Measurements from ENCODE around the gene CKS1B.

The CKS1B gene

GRCh38 chr1:154988058-154988954, 13.8 kb downstream of the CKS1B start:
- DNase-seq, result no peak

DNA sequence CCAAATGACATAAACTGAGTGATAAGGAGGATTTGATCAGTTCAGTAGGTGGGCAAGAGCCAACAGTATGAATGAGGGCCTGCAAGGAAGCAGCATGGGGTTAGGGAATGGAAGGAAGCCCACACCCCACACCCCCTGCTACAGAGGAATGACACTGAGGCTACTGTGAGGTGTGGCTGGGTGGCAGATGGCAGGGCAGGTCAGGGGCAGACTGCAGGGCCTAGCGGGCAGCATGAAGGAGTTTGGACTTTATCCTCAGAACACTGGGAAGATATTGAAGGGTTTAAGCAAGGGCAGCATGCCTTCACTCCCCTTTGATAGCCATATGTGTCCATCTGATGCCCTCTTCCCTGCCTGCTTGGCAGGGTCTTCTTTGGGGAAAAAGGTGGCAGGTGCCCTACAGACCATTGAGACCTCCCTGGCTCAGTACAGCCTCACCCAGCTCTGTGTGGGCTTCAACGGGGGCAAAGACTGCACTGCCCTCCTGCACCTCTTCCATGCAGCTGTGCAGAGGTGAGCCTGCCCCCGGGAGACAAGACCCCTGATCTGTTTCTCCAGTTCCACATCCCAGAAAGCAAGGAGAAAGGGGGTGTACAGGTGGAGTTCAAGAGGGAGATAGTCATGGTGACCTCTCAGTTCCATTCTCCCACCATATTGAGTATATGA, 14.8 kb downstream of the CKS1B start:
- DNase-seq, result no peak

DNA sequence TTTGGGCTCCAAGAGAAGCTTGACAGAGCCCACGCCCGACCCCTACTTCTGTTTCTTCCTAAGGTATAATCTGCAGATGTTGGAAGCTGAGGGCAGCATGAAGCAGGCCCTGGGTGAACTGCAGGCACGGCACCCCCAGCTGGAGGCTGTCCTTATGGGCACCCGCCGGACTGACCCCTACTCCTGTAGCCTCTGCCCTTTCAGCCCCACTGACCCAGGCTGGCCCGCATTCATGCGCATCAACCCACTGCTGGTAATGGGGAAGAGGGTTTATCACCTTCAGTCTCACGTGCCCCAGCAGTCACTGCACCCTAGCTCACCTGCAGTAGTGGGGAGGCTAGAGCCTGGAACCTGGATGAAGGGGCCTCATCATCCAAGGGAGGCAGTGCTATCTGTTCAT, 15.8 kb downstream of the CKS1B start:
- DNase-seq, result no peak

DNA sequence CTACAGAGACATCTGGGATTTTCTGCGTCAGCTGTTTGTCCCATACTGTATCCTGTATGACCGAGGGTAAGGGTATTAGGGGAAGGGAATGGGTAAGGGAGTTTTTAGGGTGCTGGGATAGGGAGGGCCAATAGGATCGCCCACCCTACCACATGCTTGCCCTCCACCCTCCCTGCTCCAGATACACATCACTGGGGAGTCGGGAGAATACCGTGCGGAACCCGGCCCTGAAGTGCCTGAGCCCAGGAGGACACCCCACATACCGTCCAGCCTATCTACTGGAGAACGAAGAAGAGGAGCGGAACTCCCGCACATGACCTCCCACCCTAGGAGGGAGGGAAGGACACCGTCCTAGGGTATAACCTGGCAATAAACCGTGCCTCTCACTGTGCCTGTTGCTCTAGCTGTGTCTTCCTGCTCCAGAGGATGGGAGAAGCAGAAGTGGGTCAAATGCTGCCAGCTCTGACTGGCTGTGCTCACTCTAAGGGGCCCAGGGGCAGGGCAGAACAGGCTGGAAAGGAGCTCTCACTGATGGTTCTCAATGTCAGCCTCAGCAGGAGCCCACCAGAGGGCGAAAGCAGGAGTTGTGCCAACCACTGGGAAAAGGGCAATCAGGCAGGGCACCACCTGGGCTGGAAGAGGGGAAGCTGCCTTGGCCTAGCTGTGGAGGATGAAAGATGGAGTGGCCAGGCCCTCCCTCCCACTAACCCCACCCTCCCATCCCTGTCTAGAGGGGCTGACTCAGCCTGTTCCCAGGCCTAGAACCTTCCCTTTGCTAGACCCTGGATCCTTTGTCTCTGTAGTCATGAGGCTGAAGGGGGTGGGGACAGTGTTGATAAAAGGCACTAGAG, 18.5 kb downstream of the CKS1B start:
- no peak for DNase-seq

DNA sequence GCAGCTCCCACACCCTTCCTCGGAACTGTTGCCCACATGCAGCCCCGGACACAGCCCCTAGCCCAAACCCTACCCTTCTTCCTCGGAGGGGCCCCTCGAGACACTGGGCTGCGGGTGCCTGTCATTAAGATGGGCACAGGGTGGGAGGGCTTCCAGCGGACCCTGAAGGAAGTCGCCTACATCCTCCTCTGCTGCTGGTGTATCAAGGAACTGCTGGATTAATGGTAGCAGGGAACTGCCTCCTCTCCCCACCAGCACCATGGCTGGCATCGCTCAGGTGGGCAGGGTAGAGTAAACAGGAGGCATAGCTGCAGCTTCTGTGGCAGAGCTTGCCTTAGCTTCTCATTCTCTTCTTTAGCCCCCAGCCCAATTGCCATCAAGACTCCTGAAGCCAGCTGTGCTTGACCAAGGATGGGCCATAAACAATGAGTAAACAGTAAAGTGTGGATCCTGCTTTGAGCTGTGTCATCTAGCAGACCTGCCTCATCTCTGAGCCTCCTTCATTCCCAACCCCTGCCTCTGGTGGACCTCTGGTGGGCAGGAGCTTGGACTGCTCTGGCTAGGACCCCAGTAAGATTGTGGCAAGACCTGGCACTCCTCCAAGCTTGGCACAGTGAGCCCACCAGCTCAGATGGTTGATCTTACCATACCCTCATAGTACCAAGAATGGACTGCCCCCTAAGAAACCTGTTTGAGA, 19.2 kb downstream of the CKS1B start, which contains the start of gene LENEP:
LENEP (plus strand) TSS at position 15 of the 697 bp plus-strand sequence; CDS start at position 37, 22 bp downstream.
- no peak for DNase-seq

DNA sequence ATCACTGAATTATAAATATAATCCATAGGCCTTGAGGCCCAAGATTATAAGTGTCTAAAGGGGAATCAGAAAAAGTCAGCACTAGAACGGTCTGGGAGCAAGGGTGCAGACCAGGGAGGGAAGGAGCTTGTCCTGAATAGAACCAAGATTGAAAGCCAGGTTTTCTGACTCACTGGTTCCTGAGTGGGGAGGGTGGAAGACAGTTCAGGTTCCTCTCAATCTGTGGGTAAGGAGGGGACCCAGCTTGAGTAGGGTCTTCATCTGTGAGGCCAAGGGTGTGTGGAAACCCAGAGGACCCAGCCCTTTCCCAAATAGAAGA, 19.7 kb downstream of the CKS1B start:
- DNase-seq, result no peak

GRCh38 chr1:154994591-154994990, 20.1 kb downstream of the CKS1B start:
- no peak for DNase-seq

DNA sequence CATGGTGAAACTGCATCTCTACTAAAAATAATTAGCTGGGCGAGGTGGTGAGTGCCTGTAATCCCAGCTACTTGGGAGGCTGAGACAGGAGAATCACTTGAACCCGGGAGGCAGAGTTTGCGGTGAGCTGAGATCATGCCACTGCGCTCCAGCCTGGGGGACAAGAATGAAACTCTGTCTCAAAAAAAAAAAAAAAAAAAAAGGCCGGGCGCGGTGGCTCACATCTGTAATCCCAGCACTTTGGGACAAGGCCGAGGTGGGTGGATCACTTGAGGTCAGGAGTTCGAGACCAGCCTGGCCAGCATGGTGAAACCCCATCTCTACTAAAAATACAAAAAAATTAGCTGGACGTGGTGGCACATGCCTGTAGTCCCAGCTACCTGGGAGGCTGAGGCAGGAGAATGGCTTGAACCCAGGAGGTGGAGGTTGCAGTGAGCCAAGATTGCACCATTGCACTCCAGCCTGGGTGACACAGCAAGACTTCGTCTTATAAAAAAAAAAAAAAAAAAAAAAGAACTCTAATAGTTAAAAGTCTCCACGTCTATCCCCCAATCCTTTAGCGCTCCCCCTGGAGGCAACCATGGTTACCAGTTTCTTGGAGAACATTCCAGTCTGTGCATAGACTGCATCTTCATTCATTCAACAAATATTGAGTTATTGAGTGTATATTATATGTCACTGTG, 21.0 kb downstream of the CKS1B start:
- DNase-seq, result peak; percentile 53

- DNase-seq, result no peak
These were observed 22.7 kb downstream of the CKS1B start for GRCh38 chr1:154996966-154997701.

GRCh38 chr1:154998201-154998780, 23.8 kb downstream of the CKS1B start:
- no peak for DNase-seq

GRCh38 chr1:154998818-154999570, 24.5 kb downstream of the CKS1B start:
- peak; percentile 91 for DNase-seq

- no peak for DNase-seq
These were observed 25.3 kb downstream of the CKS1B start for GRCh38 chr1:154999571-155000410.

- peak; percentile 83 for DNase-seq
These were observed 25.9 kb downstream of the CKS1B start for GRCh38 chr1:155000411-155000725.

- DNase-seq, result peak; percentile 89
These were observed 26.4 kb downstream of the CKS1B start for GRCh38 chr1:155000726-155001424.

- DNase-seq, result no peak
These were observed 26.9 kb downstream of the CKS1B start for GRCh38 chr1:155001425-155001674.

GRCh38 chr1:155001675-155002463, 27.4 kb downstream of the CKS1B start:
- peak; percentile 99 for DNase-seq

DNA sequence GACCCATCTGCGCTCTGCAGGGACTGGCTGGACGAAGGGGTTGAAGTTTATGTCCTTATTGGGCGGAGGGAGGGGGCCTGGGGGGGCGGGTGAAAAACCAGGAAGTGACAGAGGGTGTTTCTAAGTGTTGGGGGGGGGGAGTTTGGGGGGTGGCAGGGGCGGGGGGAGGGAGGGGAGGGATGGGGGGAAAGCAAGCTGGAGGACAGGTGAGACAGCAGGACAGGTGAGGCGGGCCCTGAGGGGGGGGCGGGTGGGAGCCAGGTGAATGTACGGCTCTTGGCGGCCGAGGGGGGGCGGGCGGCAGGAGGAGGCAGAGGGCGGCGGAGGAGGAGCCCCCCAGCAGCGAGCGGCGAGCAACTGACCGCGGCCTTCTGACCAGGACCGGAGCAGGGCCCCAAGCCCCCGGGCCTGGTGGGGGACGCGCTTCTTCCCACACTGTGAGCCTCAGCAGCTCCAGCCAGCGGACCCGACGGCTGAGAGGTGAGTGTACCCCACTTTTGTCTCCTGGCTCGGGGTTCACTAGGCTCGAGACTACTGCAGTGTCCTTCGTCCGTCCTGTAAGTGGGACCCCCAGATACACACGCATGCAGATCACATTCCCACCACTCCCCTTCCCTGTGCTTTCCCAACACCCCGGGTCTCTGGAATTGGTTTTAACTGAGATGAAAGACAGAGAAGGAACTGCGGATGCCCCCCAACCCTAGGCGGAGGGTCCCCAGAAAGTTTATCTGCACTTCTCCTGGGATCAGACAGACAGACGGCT, 28.2 kb downstream of the CKS1B start, which contains the start of gene ZBTB7B:
ZBTB7B (plus strand) TSS at position 339 of the 763 bp plus-strand sequence. CDS start 11,859 bp downstream, outside the sequence.
- DNase-seq, result no peak
